HUES6 (cell line): Measurements from ENCODE around the gene ABCG4.

Experiments
- H3K27ac ChIP-seq: 2 replicates; pipeline ENCODE4 v1.7.0; 2013; ENCODE audit warnings: low read depth, mild to moderate bottlenecking, low read length, inconsistent platforms
- H3K27me3 ChIP-seq: 2 replicates; pipeline ENCODE4 v1.6.1; 2013; ENCODE audit warnings: low read length; ENCODE audit not compliant: control insufficient read depth, insufficient read depth
- H3K36me3 ChIP-seq: 2 replicates; pipeline ENCODE4 v1.6.1; 2013; ENCODE audit warnings: low read length; ENCODE audit not compliant: control insufficient read depth, insufficient read depth
- H3K4me1 ChIP-seq: 2 replicates; pipeline ENCODE4 v1.6.1; 2013; ENCODE audit warnings: low read length; ENCODE audit not compliant: control insufficient read depth, insufficient read depth
- H3K4me3 ChIP-seq: 2 replicates; pipeline ENCODE4 v1.5.1; 2013; ENCODE audit warnings: low read depth, low read length
- H3K9ac ChIP-seq: one replicate; pipeline ENCODE4 v1.6.1; 2013; ENCODE audit warnings: mild to moderate bottlenecking, low read length
- H3K9me3 ChIP-seq: 2 replicates; pipeline ENCODE4 v1.6.1; 2013; ENCODE audit warnings: low read depth, low read length; ENCODE audit not compliant: control insufficient read depth, insufficient read depth

The ABCG4 gene

DNA sequence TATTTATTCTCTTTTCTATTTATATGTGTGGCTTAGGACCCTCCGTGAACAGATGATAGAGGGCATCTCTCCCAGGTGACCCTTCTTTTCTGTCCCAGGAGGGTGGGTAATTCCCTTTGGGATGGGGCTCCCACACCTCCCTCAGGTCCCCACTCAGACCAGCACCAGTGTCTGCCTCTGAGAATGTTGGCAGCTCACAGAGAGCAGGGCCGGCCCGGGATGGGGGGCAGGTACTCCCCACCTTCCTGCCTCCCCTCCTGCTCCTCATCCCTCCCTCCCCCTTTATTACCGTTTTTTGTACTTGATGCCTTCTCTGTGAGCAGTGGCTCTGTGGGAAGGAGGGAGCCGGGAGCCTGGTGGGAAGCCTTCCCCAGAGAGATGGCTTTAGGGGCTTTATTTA lies 32.3 kb upstream of the ABCG4 start:
- Histone ChIP-seq H3K4me1 (peaks cover 11% of the 10 kb centered on the region), H3K27me3 (no peaks in the 10 kb centered on the region), H3K9ac (no peak overlapping the region), H3K27ac (no peak overlapping the region), H3K36me3 (0 out of 2 replicates have a peak, but pooled peaks cover 3% of the 10 kb centered on the region), H3K4me3 (no peak overlapping the region), H3K9me3 (no peaks in the 10 kb centered on the region)

DNA sequence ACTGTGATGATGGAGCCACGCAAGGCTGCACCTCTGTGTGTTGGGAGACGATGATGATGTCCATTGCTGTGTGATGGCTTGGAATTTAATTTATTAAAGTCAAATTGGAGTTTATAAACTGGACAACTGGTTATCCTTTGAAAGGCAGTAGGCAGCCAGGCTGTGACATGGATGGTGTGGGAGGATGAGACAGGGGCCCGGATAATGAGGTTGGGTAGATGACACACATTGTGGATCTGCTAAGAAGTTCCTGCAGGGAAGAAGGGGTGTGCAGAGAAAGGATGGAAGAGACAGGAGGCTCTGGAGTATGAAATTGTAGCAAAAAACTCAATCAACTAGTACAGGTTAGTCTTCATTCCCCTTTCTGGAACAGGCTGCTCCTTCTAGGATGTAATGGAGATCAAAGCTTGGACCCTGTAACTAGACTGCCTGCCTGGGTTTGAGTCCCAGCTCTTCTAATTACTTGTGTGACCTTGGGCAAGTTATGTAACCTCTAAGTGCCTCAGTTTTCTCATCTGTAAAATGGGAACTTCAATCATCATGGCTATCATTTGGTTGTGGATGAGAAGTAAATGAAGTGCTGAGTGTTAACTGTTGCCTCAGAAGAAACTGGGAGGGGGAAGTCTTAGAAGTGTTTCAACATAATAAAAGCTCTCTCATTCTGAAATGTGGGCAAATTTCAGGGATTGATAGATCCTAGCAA lies 31.7 kb upstream of the ABCG4 start:
- 0 out of 2 replicates have a peak, but pooled peaks cover 3% of the 10 kb centered on the region for H3K36me3 ChIP-seq
- no peaks in the 10 kb centered on the region for H3K9me3 ChIP-seq
- H3K9ac ChIP-seq, result no peak overlapping the region
- peaks cover 13% of the 10 kb centered on the region for H3K4me1 ChIP-seq
- no peak overlapping the region for H3K4me3 ChIP-seq
- no peak overlapping the region for H3K27ac ChIP-seq
- H3K27me3 ChIP-seq, result no peaks in the 10 kb centered on the region

DNA sequence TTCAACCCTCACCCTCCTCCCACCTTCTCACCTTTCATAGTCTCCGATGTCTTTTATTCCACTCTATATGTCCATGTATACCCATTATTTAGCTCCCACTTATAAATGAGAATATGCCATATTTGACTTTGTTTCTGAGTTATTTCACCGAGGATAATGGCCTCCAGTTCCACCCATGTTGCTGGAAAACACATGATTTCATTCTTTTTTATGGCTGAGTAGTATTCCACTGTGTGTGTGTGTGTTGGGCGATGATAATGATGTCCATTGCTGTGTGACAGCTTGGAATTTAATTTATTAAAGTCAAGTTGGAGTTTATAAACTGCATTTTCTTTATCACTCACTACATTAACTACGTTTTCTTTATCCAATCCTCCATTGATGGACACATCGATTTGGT lies 30.6 kb upstream of the ABCG4 start:
- Histone ChIP-seq H3K9ac (no peak overlapping the region), H3K27me3 (no peaks in the 10 kb centered on the region), H3K4me3 (no peak overlapping the region), H3K4me1 (peaks cover 17% of the 10 kb centered on the region), H3K9me3 (no peaks in the 10 kb centered on the region), H3K36me3 (no peaks in the 10 kb centered on the region), H3K27ac (no peak overlapping the region)

DNA sequence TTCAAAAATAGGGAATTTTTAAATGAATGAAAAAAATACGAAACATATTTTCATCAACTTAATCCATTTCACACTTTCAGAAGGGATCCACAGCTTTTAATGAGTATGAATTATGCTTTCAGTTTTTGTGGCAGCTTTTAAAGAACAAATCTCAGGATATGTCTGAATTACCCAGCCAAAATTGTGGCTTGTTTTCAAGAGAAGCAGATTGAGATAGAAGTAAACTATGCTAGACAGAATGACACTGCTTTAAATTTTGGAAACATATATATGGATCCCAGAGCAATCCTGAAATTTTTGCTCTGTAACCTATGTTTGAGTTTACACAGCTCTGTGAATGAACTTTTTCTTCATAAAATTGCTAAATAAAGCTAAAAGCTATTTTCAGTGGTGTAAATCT lies 29.9 kb upstream of the ABCG4 start:
- Histone ChIP-seq H3K4me3 (no peak overlapping the region), H3K27ac (no peak overlapping the region), H3K4me1 (peaks cover 17% of the 10 kb centered on the region), H3K9me3 (no peaks in the 10 kb centered on the region), H3K9ac (no peak overlapping the region), H3K36me3 (peaks cover 3% of the 10 kb centered on the region), H3K27me3 (no peaks in the 10 kb centered on the region)

DNA sequence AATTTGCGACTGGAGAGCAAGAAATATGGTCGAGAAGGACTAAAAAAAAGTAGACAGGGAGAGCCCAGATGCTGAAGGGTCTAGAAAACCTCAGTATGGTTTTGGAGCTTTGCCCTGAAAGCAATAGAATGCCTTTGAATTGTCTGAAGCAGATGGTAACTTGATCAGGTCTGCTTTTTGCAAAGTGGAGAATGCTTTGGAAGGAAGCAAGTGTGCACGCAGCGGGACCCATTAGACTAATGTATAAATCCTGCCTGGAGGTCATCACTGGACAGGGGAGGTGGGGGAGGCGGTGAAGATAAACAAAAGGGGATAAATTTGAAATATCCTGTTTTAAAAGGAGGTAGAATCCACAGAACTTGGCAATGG lies 28.2 kb upstream of the ABCG4 start:
- Histone ChIP-seq H3K4me1 (peaks cover 17% of the 10 kb centered on the region), H3K27me3 (no peaks in the 10 kb centered on the region), H3K27ac (no peak overlapping the region), H3K4me3 (peak overlapping the region; percentile 65), H3K36me3 (peaks cover 9% of the 10 kb centered on the region), H3K9ac (peak overlapping the region; percentile 69), H3K9me3 (no peaks in the 10 kb centered on the region)

DNA sequence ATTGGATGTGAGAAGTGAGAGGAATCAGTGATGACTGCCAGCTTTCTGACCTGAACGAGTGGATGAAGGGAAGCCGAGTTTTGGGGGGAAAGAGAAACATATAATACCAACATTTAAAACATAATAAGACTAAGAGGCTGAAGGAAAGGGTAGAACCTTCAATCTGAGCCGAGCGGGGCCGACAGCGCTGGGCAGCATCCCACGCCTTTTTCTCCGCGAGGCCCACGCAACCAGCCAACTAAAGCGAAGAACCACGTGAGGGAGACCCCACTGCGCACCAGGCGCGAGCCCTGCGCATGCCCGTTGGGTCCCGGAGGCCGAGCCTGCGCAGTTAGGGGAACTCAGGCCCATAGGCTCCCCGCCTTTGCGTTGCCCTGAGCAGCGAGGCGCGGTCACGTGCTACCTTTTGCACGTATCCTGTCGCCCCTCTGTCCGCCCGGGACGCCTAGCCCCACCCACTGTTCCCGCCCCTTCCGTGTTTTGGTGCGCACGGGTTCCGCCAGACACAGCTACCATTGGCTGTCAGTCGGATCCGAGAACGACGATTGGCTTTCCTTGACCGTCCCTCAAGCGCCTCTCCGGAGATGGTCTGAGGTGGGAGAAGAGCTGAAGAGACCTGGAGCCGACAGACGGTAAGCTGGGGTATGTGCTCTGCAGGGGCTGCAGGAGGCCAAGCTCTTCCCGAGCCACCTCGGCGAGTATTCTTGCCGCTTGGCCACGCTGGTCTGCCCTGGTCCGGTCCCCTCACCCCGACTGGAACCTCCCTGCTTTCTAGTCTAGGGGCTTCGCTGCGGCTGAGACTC lies 27.6 kb upstream of the ABCG4 start, which contains the start of gene HINFP:
HINFP (plus strand) TSS at position 573 of the 803 bp plus-strand sequence. CDS start 5,365 bp downstream, outside the sequence.
- H3K27ac ChIP-seq, result peak within 1 kb of the TSS; percentile 66; the same call in 1 of the 2 replicates

DNA sequence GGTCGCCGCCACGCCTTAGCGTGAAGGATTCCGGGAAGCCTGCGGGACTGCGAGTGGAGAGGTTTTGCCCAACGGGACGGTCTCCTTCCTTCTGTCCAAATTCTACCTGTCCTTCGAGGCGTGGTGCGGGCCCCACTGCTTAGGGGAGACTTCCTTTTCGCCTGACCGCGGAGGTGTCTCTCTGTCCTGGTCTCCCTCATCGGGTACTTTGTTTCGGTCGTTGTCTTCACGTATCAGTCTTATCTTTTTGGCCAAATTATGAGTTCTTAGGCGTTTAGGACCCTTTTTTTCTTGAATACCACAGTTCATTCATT lies 27.1 kb upstream of the ABCG4 start:
- Histone ChIP-seq H3K4me3 (peak overlapping the region; percentile 96), H3K36me3 (peaks cover 13% of the 10 kb centered on the region), H3K27me3 (no peaks in the 10 kb centered on the region), H3K9me3 (no peaks in the 10 kb centered on the region), H3K9ac (peak overlapping the region; percentile 93), H3K4me1 (peaks cover 14% of the 10 kb centered on the region; the same call in 1 of the 2 replicates), H3K27ac (peak overlapping the region; percentile 66; the same call in 1 of the 2 replicates)

More for the DNA sequence above, 27.6 kb upstream of the ABCG4 start, which contains the start of gene HINFP:
- peaks cover 9% of the 10 kb centered on the region for H3K36me3 ChIP-seq
- peak within 1 kb of the TSS; percentile 96 for H3K4me3 ChIP-seq
- H3K27me3 ChIP-seq, result no peaks in the 10 kb centered on the region
- no peaks in the 10 kb centered on the region for H3K9me3 ChIP-seq
- H3K4me1 ChIP-seq, result peaks cover 14% of the 10 kb centered on the region
- H3K9ac ChIP-seq, result peak within 1 kb of the TSS; percentile 93

DNA sequence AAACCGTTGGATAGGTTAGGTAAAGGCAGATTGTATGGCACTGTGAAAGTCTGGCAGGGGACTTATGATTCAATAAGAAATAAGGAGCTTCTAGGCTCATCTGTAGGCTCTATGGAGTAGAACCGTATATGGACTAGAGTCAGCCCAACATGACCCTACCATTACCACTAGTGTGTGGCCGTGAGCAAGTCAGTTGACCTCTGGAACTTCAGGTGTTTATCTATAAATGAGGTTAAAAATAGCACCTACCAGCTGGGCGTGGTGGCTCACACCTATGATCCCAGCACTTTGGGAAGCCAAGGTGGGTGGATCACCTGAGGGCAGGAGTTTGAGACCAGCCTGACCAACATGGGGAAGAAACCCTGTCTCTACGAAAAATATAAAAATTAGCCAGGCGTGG lies 23.0 kb upstream of the ABCG4 start:
- H3K27me3 ChIP-seq, result no peaks in the 10 kb centered on the region
- H3K27ac ChIP-seq, result no peak overlapping the region
- no peak overlapping the region for H3K9ac ChIP-seq
- H3K9me3 ChIP-seq, result no peaks in the 10 kb centered on the region
- peaks cover 36% of the 10 kb centered on the region for H3K36me3 ChIP-seq
- no peak overlapping the region for H3K4me3 ChIP-seq
- H3K4me1 ChIP-seq, result peaks cover 7% of the 10 kb centered on the region; the same call in 1 of the 2 replicates

DNA sequence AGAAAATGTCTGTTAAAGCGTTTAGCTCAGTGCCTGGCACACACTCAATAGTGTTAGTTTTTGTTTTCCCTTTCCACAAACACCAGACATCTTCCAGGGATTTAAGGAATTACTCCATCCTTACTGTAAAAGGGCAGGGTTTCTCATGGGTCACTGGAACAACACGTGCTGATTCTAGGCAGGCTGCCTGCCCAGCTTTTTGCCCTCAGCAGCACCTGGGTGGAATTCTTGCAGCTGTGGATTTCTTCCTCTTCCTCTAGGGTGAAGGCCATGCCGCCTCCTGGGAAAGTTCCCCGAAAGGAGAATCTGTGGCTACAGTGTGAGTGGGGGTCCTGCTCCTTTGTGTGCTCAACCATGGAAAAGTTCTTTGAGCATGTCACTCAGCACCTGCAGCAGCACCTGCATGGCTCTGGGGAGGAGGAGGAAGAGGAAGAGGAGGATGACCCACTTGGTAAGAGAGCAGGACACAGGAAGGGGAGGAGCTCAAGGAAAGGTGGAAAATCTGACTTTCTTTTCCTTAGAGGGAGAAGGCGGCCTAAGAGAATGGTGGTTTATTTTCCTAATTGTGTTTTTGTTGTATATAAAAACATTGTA lies 22.1 kb upstream of the ABCG4 start:
- Histone ChIP-seq H3K27ac (no peak overlapping the region), H3K9ac (no peak overlapping the region)

DNA sequence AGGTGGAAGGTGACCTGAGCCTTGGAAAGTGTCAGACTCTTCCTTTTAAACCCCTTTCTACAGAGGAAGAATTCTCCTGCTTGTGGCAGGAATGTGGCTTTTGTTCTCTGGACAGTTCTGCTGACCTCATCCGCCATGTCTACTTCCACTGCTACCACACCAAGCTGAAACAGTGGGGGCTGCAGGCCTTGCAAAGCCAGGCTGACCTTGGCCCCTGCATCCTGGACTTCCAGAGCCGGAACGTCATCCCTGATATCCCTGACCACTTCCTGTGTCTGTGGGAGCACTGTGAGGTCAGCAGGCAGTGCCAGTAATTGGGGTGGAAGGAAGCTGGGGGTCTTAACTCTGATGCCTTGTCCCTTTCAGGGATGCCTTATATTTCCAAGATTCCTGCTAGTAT lies 18.2 kb upstream of the ABCG4 start:
- H3K4me1 ChIP-seq, result no peaks in the 10 kb centered on the region
- H3K9me3 ChIP-seq, result no peaks in the 10 kb centered on the region
- no peak overlapping the region for H3K9ac ChIP-seq
- no peak overlapping the region for H3K27ac ChIP-seq
- peaks cover 65% of the 10 kb centered on the region for H3K36me3 ChIP-seq
- no peak overlapping the region for H3K4me3 ChIP-seq
- H3K27me3 ChIP-seq, result no peaks in the 10 kb centered on the region

More for the DNA sequence above, 22.1 kb upstream of the ABCG4 start:
- Histone ChIP-seq H3K4me1 (peaks cover 6% of the 10 kb centered on the region; the same call in 1 of the 2 replicates), H3K9me3 (no peaks in the 10 kb centered on the region), H3K36me3 (peaks cover 46% of the 10 kb centered on the region), H3K27me3 (no peaks in the 10 kb centered on the region), H3K4me3 (no peak overlapping the region)
